Left lobe of liver (tissue), 2 donors: ENCODE data around the gene WNT7B. TPM values are rescaled to one million over a fixed set of nuclear protein-coding genes. Genes with fewer than 3 reads are reported as not detected.

Experiments
- ATAC-seq: fragments of 200-7000 bp; cut with Tn5 transposase; one replicate; pipeline ENCODE4 v1.9.1; 2020; ENCODE audit warnings: mild to moderate bottlenecking, moderate library complexity
- DNase-seq: peaks from one replicate; pipeline ENCODE4 v3.0.0-alpha.2; 2020; ENCODE audit warnings: low spot score
- total RNA-seq: library from RNA; stranded (reverse); gene quantifications from one replicate; pipeline ENCODE4 v1.2.1, GENCODE V29; 2021
- donor health status: DM: no; HTN: no; CAD: no; lungs with moderate emphysema.
- donor health status: DM: no; HTN: yes; CAD: no.

The WNT7B gene
- total RNA-seq, 1 donor from 2014 or later, result 0.08 TPM

GRCh38 chr22:45974498-45974897 lies 2.5 kb downstream of the WNT7B start:
- no peak for ATAC-seq
- no peak for DNase-seq

DNA sequence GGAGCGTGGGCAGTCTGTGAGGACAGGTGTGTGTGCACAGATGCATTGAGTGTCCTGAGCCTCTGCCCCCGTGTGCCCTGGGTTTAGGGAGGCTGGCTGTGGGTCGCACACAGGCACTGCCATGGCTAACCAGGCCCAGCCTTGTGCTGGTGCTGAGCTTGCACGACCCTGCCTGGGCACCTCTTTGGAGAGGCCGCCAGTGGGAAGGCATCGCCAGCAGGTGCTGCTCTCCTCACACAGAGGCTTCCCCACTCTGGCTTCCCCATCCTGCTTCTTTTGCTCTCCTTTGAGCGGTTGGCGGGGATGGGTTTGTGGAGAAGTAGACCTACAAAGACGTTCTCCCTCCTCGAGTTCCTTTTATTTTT lies 4.1 kb downstream of the WNT7B start:
- no peak for DNase-seq
- ATAC-seq, result no peak

DNA sequence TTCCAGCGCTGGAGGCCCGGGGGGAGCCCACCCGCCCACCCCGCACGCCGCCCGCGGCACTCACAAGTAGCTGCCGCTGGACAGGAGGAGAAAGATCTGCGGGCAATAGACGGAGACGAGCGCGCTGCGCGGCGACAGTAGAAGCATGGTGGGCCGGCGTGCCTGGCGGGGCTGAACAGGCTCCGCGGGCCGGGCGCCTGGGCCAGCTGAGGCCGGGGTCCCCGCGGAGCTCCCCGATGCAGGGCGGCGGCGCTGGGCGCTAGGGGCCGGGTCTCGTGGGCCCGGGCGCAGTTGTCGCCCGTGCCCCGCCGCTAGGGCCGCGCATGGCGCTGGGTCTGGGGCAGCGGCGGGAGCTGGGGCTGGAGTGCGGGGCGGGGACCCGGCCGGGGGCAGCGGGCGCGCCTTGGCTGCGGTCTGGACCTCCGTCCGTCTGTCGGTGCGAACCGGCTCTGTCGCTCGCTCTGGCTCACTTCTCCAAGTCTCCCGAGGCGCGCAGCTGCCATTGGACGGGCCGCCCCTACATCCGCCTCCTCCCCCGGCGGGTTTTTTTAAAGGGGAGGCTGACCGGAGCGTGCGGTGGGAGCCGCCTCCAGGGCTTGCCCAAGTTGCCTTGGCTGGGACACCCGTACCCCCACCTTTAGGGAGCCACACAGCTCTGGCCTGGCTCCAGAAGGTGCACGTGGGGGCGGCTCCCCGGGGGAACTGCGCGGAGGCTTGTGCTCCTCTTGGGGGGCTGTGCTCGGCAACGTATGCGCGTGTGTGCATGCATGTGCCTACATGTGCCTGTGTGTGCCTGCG lies 4.7 kb downstream of the WNT7B start:
- DNase-seq, result no peak

GRCh38 chr22:45971408-45972028 lies 5.4 kb downstream of the WNT7B start:
- no peak for DNase-seq
- ATAC-seq, result no peak

More for the DNA sequence above, 4.7 kb downstream of the WNT7B start:
- no peak for ATAC-seq

- no peak for DNase-seq
- no peak for ATAC-seq
These were observed 6.1 kb downstream of the WNT7B start for GRCh38 chr22:45970705-45971407.

GRCh38 chr22:45969801-45970470 lies 7.0 kb downstream of the WNT7B start:
- DNase-seq (no peak), ATAC-seq (no peak)

DNA sequence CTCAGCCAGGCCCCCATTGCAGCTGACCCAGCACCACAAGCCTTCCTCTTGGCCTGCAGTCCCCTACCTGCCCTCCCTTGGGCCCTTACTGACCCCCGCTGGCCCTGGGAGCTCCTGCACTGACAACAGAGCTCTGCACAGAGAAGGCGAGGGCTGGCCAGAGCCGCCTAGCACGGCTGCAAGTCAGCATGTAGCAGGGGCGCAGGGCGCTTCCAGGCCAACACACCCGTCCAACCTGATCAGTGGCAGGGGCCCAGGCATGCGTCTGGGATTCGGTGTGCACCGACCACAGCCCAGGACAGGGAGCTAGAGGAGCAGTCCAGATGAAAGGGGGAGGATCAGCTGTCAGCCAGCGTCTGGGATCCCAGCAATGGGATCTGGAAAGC lies 7.6 kb downstream of the WNT7B start:
- ATAC-seq (no peak), DNase-seq (no peak)

- DNase-seq, result no peak
These were observed 8.1 kb downstream of the WNT7B start for GRCh38 chr22:45968751-45969413.

GRCh38 chr22:45968003-45968650 lies 8.8 kb downstream of the WNT7B start:
- ATAC-seq (no peak), DNase-seq (no peak)

More at GRCh38 chr22:45968751-45969413, 8.1 kb downstream of the WNT7B start:
- no peak for ATAC-seq

DNA sequence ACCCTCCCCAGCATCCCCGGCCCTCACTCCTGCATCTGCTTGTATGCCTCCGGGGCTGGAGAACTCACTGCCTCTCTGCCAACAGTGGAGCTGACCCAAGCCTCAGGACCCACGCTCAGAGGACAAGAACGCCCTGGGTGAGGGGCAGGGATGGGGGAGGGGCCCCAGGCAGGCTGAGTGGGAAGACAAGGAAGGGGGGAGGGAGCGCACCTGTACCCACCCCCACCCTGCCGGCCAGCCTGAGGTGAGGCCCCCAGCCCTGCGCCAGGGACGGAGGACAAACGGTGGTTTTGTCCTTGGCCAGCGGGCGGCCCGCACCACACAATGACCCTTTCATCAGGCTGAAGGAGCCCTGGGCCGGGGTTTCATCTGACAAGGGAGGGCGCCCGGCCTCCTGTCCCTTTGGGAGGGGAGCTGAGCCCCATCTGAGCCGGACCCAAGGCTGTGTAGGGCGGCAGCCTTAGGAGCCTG lies 10.0 kb downstream of the WNT7B start:
- no peak for DNase-seq
- ATAC-seq, result no peak

GRCh38 chr22:45966320-45966894 lies 10.6 kb downstream of the WNT7B start:
- DNase-seq (no peak), ATAC-seq (no peak)

GRCh38 chr22:45965563-45965962 lies 11.4 kb downstream of the WNT7B start:
- no peak for DNase-seq
- no peak for ATAC-seq

GRCh38 chr22:45964926-45965527 lies 11.9 kb downstream of the WNT7B start:
- DNase-seq (no peak), ATAC-seq (no peak)

DNA sequence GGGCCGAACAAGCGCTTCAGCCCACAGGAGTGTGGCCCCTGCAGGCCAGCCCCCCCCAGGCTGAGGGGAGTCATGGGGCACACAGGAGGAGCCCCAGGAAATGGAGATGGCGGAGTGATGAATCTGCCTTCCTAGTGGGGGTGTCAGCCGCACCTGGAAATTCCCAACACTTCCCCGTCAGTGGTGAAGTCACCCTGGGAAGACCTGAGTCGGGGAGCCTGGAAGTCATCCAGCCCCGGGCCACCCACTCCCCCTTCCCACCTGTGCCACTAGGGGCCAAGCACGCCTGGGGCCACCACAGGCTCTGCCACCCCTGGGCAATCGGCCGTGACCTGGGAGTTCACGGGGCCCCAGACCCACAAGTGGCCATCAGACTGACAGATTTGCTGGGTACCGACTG lies 12.6 kb downstream of the WNT7B start:
- DNase-seq (no peak), ATAC-seq (no peak)

- DNase-seq, result no peak
- ATAC-seq, result no peak
These were observed 13.1 kb downstream of the WNT7B start for GRCh38 chr22:45963821-45964220.

DNA sequence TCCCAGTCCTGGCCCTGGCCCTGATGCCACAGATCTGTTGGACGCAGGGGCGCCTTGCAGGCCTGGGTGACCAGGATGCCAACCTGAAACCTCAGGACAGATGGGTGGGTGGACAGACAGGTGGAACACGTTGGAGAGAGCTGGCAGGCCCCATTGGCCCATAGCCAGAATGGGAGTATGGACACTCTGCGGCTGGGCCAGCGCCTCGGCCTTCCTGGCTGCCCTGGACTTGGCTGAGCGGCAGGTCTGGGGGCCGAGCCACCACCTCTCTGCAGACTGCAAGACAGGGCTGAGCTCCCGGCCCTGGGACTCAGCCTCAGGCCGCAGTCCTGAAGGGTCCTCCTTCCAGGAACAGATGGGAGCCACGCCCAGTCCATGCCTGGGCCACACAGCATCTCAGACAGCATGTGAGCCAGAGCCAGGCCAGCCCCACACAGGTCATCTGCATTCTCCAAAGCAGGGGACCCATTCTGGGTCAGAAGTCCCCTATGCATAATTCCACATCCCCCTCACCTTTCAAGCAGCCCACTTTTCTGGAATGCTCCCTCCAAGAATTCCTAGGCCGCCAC lies 14.1 kb downstream of the WNT7B start:
- DNase-seq (no peak), ATAC-seq (no peak)

DNA sequence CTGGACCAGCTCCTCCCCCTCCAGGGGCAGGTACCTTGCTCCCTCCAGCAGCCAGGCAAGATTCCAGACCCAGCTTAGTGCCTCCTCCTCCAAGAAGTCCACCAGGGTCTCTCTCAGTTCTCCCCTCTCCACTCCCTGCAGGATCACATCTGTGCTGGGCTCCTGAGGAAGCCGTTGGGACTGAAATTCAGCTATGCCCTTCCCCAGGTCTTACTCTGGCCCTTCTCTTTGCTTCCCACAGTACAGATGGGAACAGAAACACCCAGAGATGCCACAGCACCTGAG lies 14.6 kb downstream of the WNT7B start:
- no peak for ATAC-seq
- DNase-seq, result no peak

GRCh38 chr22:45961679-45962433 lies 15.1 kb downstream of the WNT7B start:
- ATAC-seq (no peak), DNase-seq (no peak)
